HG03378 (cell line): Measurements from ENCODE around the gene NELL2.
"Not testable (repeated sequence)": the region's sequence is repeated elsewhere in the genome, so short reads cannot be mapped to it uniquely, and the experiment has no call there.

Experiments used
- ATAC-seq: cut with Tn5 transposase; IDR thresholded peaks from one replicate; pipeline ENCODE4 v1.9.1; 2021; ENCODE audit warnings: mild to moderate bottlenecking, moderate library complexity; ENCODE audit not compliant: unreplicated experiment

Gene NELL2

DNA sequence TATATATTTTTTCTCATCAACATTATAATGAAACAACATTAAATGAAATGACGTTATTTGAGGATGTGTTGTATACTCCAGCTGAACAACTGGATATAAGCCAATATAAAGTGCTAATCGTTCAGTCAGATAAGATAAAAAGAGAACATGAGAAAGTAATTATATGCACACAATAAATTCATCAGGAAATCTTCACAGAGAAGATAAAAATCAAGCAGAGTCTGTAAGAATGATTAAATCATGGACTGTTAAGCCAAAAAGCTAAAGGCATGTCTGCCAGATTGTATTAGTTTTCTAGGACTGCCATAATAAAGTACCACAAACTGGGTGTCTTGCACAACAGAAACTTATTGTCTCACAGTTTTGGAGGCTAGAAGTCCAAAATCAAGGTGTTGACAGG is 178.6 kb downstream of the NELL2 start:
- no peak for ATAC-seq

DNA sequence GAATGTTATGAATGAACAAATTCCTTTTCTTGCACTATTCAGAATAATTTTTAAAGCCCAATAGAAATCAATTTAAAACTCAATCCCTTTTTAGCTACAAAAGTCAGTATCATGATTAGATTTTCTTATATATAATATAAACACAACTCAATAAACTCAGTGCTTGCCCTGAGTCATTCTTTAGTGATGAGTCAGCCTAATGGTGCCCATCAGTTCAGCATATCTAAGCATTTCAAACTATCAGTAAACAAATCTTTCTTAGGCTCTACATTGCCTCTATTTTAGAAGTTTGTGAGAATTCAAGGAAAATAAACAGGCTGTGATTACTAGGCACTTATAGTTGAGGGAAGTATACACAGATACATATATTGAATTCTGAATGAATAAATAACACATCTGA is 179.6 kb downstream of the NELL2 start:
- ATAC-seq: no peak

DNA sequence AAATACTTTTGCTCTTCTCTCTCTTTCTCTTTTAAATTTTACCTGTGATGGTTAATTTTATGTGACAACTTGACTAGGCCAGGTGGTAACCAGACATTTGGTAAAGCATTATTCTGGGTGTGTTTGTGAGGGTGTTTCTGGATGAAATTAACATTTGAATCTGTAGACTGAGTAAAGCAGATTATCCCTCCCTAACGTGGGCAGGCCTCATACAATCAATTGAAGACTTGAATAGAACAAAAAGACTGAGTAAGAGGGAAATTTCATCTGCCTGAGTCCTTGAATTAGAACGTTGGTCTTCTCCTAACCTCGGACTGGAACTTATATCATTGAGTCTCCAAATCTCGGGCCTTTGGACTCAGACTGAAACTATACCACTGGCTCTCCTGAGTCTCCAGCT is 182.1 kb downstream of the NELL2 start:
- no peak for ATAC-seq

DNA sequence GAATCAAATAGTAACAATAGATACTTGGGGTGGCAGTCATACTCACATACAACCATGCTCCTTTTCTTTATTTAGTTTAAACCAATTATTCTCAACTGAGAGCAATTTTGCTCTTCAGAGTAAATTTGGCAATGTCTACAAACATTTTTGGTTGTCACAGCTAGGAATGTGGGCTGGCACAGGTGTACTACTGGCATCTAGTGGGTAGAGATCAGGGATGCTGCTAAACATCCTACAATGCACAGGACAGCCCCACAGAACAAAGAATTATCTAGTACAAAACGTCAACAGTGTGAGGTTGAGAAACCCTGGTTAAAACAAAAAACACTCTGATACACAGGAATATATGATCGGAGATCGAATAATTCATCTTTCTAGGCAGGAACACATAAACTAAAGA is 186.5 kb downstream of the NELL2 start:
- ATAC-seq: no peak

DNA sequence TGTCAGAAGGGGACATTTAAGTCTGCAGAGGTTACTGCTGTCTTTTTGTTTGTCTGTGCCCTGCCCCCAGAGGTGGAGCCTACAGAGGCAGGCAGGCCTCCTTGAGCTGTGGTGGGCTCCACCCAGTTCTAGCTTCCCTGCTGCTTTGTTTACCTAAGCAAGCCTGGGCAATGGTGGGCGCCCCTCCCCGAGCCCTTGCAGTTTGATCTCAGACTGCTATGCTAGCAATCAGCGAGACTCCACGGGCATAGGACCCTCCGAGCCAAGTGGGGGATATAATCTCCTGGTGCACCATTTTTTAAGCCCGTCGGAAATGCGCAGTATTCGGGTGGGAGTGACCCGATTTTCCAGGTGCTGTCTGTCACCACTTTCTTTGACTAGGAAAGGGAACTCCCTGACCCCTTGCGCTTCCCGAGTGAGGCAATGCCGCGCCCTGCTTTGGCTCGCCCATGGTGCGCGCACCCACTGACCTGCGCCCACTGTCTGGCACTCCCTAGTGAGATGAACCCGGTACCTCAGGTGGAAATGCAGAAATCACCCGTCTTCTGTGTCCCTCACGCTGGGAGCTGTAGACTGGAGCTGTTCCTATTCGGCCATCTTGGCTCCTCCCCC is 189.2 kb downstream of the NELL2 start:
- ATAC-seq: not testable (repeated sequence)

DNA sequence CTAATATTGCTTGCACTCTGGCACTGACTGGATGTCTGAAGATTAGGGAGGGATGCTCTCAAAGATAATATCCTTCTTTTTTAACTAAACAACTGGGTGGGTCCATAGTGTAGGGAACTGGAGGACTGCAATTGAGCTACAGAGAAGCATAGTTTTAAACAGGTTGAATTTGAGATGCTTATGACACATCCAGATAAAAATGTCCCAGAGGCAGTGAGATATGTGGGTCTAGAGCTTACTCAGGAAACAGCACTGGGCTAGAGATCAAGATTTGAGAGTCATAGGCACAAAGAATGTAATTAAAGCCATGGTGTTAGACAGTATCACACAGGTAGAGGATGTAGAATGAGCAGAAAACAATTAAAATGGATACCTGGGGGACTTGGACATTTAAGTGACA is 198.4 kb downstream of the NELL2 start:
- no peak for ATAC-seq

DNA sequence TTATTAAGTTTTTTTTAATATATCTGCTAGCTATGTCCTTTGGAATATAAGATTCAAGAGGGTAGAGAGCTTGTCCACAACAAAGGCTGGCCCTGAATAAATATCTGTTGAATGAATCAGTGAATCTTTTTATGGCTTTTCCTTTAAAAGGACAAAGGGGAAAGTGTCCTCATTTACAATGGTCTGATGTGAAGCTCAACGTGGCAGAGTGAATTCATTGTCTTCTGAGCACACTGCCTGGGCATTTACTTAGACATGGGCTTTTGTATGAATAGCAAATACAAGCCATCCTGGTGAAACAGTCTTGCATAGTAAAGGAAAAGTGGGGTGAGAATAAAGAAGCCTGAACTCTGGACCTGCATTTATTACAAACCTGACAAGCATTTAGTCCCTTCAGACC is 201.2 kb downstream of the NELL2 start:
- ATAC-seq: no peak

DNA sequence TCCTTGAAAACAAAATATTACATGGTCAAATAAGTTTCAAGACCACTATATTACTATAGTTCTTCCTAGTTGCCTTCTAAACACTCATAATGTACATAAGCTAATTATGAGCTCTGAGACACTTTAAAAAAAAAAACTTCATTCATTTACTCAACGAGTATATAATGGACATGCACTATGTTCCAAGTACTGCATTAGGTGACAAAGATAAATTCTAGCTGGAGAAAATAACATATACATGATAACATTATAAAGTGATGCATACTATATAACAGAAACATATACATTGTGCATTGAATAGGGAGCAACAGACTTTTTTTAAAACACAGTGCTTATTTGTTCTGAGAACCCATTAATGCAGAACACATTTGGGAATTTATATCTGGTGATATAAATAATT is 202.3 kb downstream of the NELL2 start:
- ATAC-seq: no peak

DNA sequence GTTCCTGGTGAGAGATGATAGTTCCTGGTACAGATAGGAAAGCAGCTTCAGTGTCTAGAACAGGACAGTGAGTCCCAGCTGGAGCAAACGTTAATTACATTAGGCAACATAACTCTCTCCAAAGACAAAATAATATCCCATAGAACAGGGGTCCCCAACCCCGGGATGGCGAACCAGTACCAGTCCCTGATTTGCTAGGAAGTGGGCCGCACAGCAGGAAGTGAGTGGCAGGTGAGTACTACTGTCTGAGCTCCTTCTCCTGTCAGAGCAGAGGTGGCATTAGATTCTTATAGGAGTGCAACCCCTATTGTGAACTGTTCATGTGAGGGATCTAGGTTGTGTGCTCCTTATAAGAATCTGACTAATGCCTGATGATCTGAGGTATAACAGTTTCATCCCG is 204.1 kb downstream of the NELL2 start:
- ATAC-seq: no peak

DNA sequence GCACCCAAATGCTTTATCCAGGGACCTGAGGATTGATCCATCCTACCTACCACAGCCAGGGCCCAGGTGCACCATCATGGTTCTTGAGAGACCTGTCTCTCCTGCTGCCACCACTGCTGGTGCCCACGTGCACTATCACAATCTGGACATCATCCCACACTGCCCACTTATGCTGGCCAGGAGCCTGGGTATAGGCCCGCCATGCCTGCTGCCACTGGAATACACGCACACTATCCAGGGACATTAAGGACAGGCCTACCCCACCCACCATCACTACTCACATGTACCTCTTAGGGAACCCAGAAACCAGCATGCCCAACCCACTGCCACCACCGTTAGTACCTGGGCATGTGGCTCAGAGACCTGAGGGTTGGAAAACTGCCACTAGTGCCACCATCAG is 207.7 kb downstream of the NELL2 start:
- ATAC-seq: no peak

DNA sequence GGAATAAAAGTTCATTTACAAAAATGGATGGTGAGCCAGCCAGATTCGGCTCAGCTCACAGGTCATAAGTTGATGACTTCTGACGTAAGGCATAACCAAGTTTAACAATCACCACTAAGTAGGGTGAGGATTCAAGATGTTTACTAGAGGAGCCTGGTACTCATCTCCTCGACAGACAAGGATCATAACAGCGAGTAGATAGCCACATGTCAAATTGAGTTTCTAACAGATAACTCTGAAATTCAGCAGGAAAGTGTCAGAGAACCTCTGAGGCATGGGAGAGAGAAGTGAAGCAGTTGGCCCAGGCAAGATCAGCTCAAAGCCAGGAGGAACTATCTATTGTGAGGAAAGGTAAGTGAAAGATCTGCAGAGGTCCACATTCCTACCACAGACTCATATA is 208.7 kb downstream of the NELL2 start:
- ATAC-seq: no peak

DNA sequence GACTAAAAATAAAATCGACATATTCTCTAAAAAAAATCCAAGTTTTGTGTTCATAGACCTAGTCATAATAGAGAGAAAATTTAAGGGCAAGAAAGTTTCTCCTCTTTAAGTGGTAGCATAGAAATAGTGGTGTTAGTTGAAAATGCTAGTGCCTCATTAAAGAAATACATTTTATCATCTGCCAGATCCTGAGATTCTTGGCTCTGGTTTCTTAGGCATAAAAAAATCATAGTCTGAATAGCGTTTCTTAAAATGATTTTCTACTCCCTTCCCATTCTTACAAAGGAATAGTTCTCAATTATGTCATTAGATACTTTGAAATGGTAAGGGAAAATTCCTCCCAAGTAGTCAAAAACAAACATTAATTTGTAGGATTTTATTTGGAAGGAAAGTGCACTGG is 212.8 kb downstream of the NELL2 start:
- no peak for ATAC-seq

DNA sequence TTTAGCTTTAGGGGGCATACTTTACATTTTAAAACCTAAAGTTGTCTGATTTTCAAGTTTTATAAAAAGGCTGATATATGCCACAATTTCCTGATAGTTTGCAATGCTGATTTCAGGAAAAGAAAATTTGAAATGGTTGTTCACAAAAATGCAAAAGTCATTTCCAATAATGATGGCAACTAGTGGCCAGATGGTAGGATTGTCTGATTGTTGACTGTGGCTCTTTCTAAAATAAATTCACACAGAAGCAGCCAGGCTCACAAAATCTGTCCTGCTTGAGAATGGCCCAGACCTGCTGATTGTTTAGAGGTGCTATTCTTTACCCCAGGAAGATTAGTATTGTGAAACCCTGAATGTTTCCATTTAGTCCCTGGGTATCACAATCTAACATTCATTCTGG is 220.3 kb downstream of the NELL2 start:
- no peak for ATAC-seq

DNA sequence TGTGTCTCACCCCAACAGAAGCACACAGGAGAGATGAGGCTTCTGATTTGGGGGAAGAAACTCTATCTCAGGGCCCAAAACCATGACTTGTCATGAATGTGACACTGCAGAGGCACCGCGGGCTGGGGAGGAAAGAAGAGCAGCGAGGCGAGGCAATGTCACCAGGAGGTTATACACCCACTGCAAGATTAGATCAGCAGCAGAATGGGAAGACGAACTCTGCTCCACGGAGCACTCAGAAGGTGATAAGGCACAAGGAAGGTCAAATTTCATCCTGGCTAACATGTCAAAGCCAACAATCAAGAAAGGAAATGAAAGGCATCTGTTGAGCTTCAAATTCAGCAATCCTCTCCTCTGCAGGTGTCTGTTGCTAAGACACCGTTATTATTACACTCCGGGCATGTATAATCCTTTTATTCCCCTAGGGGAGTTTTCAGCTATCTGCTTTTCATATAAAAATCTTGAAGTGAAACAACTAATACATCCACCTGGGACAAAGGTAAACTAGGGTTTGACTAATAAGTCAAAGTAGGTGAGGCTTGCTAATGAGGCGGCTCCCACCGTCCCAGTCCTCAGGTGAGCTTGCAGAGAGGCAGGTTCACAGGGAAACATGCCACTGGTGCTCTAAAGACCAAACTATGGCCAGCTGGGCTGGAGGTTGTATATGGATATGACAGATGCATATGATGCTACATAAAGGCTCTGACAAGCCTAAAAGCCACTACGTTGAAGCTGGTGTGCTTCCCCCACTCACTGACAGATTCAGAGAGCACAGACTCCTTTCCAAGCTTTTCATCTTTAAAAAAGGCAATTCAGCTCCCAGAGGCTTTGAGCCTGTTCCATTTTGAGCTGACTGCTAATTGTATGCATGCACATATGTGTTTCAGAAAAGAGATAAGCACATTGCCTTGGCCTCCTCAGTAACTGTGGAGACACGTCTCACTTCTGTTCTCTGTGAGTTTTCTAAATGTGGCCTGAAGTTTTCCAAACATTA is 221.2 kb downstream of the NELL2 start:
- ATAC-seq: no peak

DNA sequence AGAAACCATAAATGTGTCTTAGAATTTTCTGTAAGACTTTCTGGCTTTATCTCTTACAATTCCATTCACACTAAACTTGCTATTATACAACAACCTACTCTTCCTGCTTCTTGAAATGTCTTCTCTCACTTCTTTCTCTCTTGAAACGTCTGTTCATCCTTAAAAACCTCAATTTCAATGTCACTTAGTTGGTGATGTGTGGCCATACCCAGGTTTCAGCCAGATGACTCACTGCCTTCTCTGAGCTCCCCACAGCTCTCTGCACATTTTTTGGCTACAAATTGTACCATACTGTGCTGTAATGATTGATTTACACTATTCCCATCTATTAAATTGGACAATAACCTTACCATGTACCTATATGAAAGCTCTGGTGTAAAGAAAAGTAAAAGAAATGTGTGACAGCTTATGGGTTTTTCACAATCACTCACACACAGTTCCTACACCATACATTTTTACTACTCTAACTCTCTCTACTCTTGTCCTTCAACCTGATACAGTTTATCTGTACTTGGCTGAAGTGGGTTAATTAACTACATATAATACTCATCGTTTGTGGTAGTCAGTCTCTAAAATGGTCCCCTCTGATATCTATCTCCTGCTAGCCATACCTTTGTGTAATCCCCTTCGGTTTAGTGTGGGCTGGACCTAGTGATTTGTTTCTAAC is 222.1 kb downstream of the NELL2 start:
- no peak for ATAC-seq

DNA sequence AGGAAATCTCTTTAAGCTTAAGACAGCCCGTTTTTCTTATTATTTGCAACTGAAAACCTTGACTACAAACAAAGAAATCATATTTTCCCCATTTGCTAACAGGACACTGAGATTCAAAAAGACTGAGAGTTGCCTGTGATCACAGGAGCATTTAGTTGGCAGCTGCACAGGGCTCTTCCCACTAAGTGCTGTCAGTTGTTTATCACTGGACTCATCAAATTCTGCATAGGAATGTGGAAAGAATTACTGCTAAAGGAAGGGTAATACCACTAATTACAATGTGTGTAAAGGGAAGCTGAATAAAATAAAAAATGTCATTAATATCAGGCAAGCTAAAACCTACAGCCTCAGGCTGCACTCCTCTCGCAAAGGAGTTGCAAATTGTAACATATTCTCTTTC is 226.4 kb downstream of the NELL2 start:
- no peak for ATAC-seq

DNA sequence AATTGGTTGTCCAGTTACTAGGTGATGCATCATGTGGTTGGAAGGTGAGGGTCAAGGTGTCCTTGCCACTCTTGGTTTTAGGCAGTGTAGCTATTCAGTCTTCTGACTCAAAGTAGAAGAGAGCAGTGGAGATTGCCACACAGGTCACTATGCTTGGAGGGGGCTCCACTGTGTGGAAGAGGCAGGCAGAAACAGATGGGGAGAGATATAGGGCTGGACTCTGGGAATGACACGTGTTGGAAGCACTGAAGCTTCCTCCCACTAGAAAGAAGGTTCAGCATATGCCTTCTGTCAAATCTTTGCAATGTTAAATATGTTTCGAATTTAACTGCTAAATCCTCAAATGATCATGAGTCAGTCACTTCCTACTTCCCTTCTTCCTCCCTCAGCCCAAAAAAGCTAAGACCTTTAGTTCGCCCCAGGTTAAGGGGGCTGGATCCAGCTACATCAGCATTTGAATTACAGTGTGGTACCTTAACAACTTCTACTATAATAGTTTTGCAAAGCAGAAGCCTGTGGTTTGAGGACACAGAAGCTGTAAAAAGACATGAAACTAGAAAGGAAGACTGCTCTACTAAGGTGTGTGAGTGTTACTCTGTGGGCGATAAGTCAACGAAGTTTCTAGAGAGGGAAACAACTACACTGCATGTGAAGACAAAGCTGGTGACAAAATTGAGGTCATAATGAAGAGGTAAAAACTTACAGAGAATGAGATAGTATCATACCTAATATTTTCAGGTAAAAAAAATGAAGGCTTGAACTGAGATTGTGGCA is 228.0 kb downstream of the NELL2 start:
- no peak for ATAC-seq

DNA sequence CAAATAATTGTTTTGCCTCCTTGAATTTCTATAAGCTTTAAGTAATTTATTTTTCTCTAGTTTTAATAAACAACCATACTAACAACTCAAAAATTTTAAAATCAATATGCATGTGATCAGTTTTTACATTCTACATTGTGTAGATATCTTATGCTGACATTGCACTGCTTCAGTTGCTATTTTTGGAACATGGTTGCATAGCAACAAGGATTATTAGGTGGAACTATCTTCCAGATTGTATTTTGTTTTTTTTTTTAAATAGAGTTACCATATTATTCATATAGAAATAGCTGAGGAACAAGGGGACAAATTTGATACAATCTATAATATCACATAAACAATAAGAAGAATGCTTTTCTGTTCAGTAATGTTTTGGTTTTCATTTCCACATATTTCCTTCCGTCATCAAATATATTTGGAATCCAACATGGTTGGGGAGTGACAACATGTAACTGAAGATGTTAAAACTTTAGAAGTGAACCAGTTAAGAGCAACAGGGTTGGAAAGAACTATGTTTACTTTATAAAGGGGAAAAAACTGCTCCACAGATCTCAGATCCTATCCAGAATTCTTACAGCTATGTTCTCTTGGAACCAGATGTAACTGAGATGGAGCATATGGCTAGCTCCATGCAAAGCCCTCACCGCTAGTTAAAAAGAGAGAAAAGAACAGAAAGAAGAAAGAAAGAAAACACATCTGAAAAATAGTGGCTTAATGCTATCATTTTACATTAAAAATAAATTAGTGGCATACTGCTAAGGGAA is 235.5 kb downstream of the NELL2 start:
- no peak for ATAC-seq

DNA sequence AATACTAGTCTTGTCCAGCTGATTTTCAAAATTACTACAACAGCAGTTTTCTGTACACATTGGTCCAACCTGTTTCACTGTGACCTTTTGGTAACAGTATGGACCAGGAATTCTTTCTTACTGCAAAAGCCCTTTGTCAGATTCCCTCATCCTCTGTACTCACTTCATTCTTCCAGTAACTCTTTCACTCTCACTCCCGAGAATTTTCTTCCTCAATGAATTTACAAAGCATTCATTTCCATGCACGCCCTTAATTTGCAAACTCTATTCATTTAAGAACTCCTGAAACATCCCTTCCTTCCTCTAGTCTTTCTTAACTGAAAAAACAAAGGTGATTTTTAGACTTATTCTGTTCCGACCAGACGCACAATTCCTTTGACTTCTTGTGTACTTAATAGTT is 238.2 kb downstream of the NELL2 start:
- ATAC-seq: no peak

DNA sequence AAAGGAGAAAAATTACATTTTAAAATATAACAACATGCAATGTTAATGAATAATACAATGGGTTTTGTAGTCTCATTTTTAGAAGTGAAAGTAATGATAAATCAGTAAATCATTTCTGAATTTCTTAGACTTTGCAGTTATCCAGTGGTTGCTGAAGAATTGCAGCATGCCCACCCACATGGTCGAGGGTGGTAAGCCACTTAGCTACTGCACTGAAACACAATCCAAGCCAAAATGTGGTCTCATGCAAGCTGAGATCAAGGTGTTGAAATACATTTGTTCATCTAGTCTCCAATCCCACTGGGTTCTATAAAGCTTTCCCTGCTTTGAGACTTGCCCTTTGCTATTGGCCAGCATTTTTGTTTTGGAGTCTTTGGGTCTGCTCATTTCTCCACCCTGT is 247.9 kb downstream of the NELL2 start:
- no peak for ATAC-seq
